Psoas muscle (tissue), 8 donors: ENCODE data around the gene UQCR11. TPM values are rescaled to one million over a fixed set of nuclear protein-coding genes. Genes with fewer than 3 reads are reported as not detected.

Source experiments
- ATAC-seq, 4 donors: fragments of 200-7000 bp; cut with Tn5 transposase; one replicate each; pipeline ENCODE4 v1.9.1; 2020; ENCODE audit warnings: moderate library complexity in 3 of 4, mild to moderate bottlenecking in 2 of 4
- DNase-seq, 2 donors: peaks; one replicate each; pipeline ENCODE4 v3.0.0-alpha.2; 2020
- H3K27ac ChIP-seq: fragments of 200-600 bp; one replicate; pipeline ENCODE4 v1.8.0; 2022
- H3K27me3 ChIP-seq, 3 donors: fragments of 200-600 bp in 1 of 3; one replicate each; pipeline versions ENCODE4 v1.6.1 to v1.8.0; 2013 to 2022; ENCODE audit warnings: low read length in 2 of 3, mild to moderate bottlenecking in 2 of 3, moderate library complexity in 1 of 3; ENCODE audit not compliant: insufficient read depth in 3 of 3
- H3K36me3 ChIP-seq, 2 donors: fragments of 200-600 bp in 1 of 2; one replicate each; pipeline versions ENCODE4 v1.6.1 to v1.8.0; 2013 to 2022; ENCODE audit warnings: low read depth in 1 of 2, mild to moderate bottlenecking in 1 of 2, moderate library complexity in 1 of 2; ENCODE audit not compliant: insufficient read depth in 1 of 2
- H3K4me1 ChIP-seq: fragments of 200-600 bp; one replicate; pipeline ENCODE4 v1.8.0; 2022
- H3K4me3 ChIP-seq: fragments of 200-600 bp; one replicate; pipeline ENCODE4 v1.8.0; 2022; ENCODE audit warnings: mild to moderate bottlenecking
- H3K9me3 ChIP-seq: fragments of 200-600 bp; one replicate; pipeline ENCODE4 v1.8.0; 2022
- CTCF ChIP-seq: fragments of 200-600 bp; IDR thresholded peaks from one replicate; pipeline ENCODE4 v1.8.0; 2022; ENCODE audit warnings: antibody characterized with exemption
- WGBS, 3 donors: extraction: QIAGEN DNeasy Blood & Tissue Kit; methylation state at CpG; one replicate each; pipeline versions ENCODE4 v1.1.6 to v1.1.7; 2013; 5-methylcytosine and 5-hydroxymethylcytosine counted together
- intact Hi-C, 2 donors: fragments of 100-400 bp; cut with DNase I; formaldehyde crosslinking; loops; one replicate each; pipeline versions ENCODE4 v1.11.0 to v1.14.2; 2022
- polyA plus RNA-seq, 3 donors: library from polyadenylated mRNA; stranded (reverse); fragments of 200-250 nt; gene quantifications; one replicate each; pipeline ENCODE4 v1.2.3, GENCODE V29; 2013
- total RNA-seq, 4 donors: library from RNA; stranded (reverse); fragmentation: NEBNext Ultra II Directional in 2 of 4; extraction: Animal tissue kit (Norgen Biotek cat#: 25700) in 2 of 4; gene quantifications; one replicate each; pipeline versions ENCODE4 v1.2.1 to v1.2.4, GENCODE V29; 2021 to 2023
- donor health status: healthy with polysubstance abuse.
- donor health status: DM: no; HTN: no; CAD: no; lungs with moderate emphysema.
- donor health status: Bipolar disorder and iron deficiency.
- donor health status: healthy.
- donor health status: DM: yes; HTN: yes; CAD: no.
- donor health status: DM: no; HTN: no; CAD: no.
- donor health status: DM: no; HTN: no; CAD: no.
- donor health status: DM: yes; HTN: yes; CAD: no.

Gene UQCR11
- total and polyA plus RNA-seq, 7 donors, result 320 to 534 (median 408) TPM

DNA sequence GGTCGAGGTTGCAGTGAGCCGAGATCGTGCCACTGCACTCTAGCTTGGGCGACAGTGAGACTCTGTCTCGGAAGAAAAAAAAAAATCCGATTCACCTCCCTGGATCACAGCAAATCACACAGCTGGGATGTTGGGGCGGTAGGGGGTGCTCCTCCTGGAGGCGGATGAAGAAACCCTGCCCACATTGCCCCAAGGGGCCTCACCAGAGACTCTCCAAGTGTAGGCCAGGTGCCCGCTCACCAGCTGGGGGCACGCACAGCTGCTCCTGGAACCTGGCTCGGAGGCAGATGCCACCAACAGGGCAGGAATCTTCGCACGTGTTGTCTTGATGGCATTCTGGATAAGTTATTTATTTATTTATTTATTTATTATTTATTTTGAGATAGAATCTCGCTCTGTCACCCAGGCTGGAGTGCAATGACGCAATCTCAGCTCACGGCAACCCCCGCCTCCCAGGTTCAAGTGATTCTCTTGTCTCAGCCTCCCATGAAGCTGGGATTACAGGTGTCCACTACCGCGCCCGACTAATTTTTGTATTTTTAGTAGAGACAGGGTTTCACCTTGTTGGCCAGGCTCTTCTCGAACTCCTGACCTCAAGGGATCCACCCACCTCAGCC lies 3.1 kb downstream of the UQCR11 start:
- no peak overlapping the region for H3K4me3 ChIP-seq
- no peak for TF ChIP-seq CTCF
- 79 to 88% (median 79%) methylated on average over 21 of the region's 21 CpGs for WGBS, 3 donors
- H3K9me3 ChIP-seq, result no peaks in the 10 kb centered on the region
- peak overlapping the region; percentile 41 for H3K27ac ChIP-seq
- intact Hi-C loops, result no loop called here
- ATAC-seq, result no peak
- no peak for DNase-seq
- peaks cover 32% of the 10 kb centered on the region for H3K4me1 ChIP-seq
- H3K36me3 ChIP-seq, result peaks cover 6 to 46% of the 10 kb centered on the region in 2 donors
- no peaks in the 10 kb centered on the region for H3K27me3 ChIP-seq

GRCh38 chr19:1601613-1602064 lies 3.6 kb downstream of the UQCR11 start:
- H3K27ac ChIP-seq, result peak overlapping the region; percentile 16
- H3K36me3 ChIP-seq, result peaks cover 7 to 51% of the 10 kb centered on the region in 2 donors
- DNase-seq (no peak), ATAC-seq (no peak)
- TF ChIP-seq CTCF, result no peak
- H3K4me3 ChIP-seq, result no peak overlapping the region
- intact Hi-C loops, result no loop called here
- H3K27me3 ChIP-seq, result no peaks in the 10 kb centered on the region
- H3K4me1 ChIP-seq, result peaks cover 32% of the 10 kb centered on the region
- WGBS, 3 donors, result 80 to 86% (median 84%) methylated on average over 14 of the region's 14 CpGs
- H3K9me3 ChIP-seq, result no peaks in the 10 kb centered on the region

GRCh38 chr19:1599460-1599846 lies 5.8 kb downstream of the UQCR11 start:
- H3K9me3 ChIP-seq, result no peaks in the 10 kb centered on the region
- H3K4me3 ChIP-seq, result no peak overlapping the region
- intact Hi-C loops, result no loop called here
- H3K27me3 ChIP-seq, result no peaks in the 10 kb centered on the region
- DNase-seq (no peak), ATAC-seq (no peak)
- no peak for TF ChIP-seq CTCF
- H3K36me3 ChIP-seq, result peaks cover 7 to 73% of the 10 kb centered on the region in 2 donors
- no peak overlapping the region for H3K27ac ChIP-seq
- 92 to 95% (median 92%) methylated on average over 12 to 15 of the region's 15 CpGs for WGBS, 3 donors
- peaks cover 24% of the 10 kb centered on the region for H3K4me1 ChIP-seq

DNA sequence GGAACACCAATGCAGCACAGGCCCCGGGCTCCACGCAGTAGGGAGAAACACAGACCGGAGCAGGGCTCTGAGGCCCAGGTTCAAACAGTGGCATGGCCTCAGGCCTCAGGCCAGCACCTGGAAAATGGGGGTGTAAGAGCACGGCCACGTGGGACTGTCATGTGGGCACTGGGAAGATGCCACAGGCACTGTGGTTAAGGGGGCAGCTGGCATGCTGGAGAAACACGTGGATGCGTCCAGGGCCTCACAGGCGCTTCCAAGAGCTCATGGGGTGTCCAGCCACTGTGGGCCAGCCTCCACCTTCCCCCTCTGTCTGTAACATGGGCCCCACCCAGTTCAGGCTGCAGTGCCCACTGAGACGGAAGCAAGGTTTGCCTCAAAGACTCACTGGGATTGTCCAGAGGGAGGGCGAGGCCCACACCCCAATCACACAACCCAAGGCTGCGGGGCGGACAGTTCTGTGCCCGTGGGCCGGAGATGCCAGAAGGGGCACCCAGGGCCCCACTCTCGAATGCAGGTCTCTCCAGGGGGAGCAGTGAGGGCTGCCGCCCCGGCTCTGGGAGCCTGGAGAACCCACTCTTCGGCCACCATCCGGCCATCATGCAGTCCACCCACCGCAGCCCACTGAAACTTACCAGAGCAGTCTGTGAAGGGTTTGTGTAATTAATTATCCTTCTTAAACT lies 6.3 kb downstream of the UQCR11 start:
- Histone ChIP-seq H3K27ac (no peak overlapping the region), H3K36me3 (peaks cover 7 to 75% of the 10 kb centered on the region in 2 donors), H3K27me3 (no peaks in the 10 kb centered on the region), H3K4me1 (peaks cover 19% of the 10 kb centered on the region), H3K4me3 (no peak overlapping the region), H3K9me3 (no peaks in the 10 kb centered on the region)
- DNase-seq, result no peak
- ATAC-seq, result no peak
- intact Hi-C loops, result no loop called here
- WGBS, 3 donors, result 84 to 89% (median 84%) methylated on average over 20 of the region's 20 CpGs
- TF ChIP-seq CTCF, result no peak
